ENCODE results near the gene HERC4.
"Not testable (repeated sequence)": the region's sequence is repeated elsewhere in the genome, so short reads cannot be mapped to it uniquely, and the experiment has no call there.

HERC4 gene

DNA sequence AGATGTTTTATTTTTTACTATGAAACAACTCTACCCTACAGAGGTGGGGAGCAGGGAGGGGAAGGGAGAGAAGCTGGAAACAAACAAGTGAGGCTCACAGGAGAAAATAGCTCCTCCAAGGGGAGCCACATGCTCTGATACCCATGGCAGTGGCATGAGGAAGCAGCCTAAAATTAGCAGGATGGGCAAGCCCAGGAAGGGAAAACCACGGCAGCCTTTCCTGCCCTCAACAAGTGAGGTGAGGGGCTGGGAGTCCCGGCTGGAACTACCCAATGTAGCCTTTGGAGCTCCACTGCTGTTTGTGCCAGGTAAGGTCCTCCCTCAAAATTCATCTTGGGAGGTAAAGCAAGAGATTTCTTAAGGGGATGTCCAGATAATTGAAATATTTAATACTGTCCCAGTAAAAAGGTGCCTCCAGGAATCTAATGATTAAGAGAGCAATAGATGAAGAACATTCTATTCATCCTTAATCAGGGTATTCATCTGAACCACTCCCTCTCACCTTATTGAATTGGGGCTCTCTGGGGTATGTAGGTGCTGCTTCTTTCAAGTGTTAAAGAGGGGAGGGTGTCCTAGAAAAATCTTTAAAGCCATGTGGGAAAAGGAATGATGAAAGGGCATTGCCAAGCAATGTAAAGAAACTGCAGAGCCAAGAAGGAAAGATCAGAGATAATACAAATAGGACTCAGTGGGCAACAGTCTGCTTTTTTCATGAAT, 12.8 kb upstream of the HERC4 start:
- DNase-seq (ENCODE audit: low read depth), result no peak

- no peak for DNase-seq (ENCODE audit: low read depth)
Observed at GRCh38 chr10:68086910-68087684, 12.0 kb upstream of the HERC4 start.

DNA sequence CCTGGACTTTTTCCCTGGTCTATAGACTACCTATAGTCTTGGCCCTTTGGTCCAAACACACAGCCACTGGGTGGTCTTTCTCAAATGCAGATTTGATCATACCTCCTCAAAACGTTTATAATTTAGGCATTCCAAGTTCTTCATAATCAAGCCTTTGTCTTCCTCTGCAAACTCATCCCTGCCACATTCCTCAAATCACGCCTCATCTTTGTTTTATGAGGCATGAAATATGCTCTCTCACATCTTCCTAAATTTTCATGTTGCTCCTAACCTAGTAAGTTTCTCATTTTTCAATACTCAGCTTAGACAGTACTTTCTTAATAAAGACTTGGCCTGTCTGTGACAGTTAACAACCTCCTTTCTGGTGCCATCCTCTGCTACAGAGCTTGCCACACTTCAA, 10.9 kb upstream of the HERC4 start:
- no peak for DNase-seq (ENCODE audit: low read depth)

GRCh38 chr10:68084469-68084868, 9.4 kb upstream of the HERC4 start:
- no peak for DNase-seq (ENCODE audit: low read depth)

GRCh38 chr10:68083953-68084352, 8.9 kb upstream of the HERC4 start:
- DNase-seq (ENCODE audit: low read depth), result no peak

DNA sequence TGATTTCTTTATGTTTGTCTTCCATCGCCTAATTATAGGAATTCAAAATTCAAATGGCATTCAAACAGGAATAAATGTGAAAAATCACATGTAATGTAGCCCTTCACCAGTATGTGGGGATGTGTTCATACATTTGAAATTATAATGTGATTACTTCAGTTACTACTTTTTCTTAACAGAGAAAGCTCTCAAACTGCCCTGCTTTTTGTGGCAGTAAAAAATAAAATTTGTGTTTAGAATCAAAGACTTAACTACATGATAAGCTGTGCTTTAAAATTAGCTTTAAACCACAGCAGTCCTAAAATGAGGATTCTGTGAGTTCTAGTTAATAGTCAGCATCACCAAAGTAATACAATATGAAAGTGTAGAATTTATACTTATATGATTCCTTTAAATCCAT, 7.8 kb upstream of the HERC4 start:
- no peak for DNase-seq (ENCODE audit: low read depth)

- DNase-seq (ENCODE audit: low read depth), result no peak
Observed at GRCh38 chr10:68081916-68082315, 6.8 kb upstream of the HERC4 start.

GRCh38 chr10:68080853-68081431, 5.9 kb upstream of the HERC4 start:
- no peak for DNase-seq (ENCODE audit: low read depth)

GRCh38 chr10:68079434-68079833, 4.4 kb upstream of the HERC4 start:
- DNase-seq (ENCODE audit: low read depth), result no peak

- no peak for DNase-seq (ENCODE audit: low read depth)
Observed at GRCh38 chr10:68077026-68077425, 1.9 kb upstream of the HERC4 start.

DNA sequence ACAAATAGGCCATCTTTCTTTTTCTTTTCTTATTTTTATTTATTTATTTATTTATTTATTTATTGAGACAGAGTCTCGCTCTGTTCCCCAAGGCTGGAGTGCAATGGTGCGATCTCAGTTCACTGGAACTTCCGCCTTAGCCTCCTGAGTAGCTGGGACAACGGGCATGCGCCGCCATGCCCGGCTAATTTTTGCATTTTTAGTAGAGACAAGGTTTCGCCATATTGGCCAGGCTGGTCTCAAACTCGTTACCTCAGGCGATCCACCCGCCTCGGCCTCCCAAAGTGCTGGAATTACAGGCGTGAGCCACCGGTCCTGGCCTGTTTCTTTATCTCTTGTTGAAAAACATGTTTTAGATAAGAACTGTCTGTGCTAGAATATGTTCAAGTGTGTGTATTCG, 998 bp upstream of the HERC4 start:
- not testable (repeated sequence) for DNase-seq (ENCODE audit: low read depth)

- DNase-seq (ENCODE audit: low read depth), result no peak
Observed at GRCh38 chr10:68075550-68076004, 494 bp upstream of the HERC4 start.

DNA sequence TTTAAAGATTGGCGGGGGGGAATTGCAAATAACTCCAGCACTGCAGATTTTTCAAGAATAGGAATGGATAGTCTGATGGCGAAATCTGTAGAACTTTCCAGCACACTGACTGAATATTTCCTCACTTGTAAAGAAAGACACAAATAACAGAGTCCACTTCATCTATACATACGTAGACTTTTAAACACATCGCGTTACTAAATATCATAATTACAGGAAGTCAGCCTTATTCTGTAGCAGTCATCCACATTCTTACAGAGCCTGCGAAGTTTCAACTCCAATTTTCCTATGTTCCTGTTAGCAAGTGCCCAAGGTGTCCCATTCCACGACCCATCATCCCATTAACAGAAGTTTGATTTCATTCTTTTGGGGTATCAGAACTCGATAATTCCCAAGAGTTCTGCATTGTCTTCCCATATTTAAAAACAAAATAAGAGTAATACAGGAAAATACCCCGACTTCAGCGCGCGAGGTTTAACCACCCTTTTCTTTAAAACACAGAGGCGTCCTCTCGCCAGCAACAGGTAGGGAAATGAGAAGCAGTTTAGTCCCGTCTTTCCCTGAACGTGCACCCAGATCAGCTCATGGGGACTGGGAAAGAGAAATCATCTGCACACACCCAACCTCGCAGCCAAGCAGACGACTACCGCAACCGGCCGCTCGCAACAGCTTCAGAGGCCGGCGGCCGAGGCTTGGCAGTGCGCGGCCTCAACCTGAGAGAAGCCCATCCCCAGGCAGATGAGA, 880 bp downstream of the HERC4 start:
- no peak for DNase-seq (ENCODE audit: low read depth)

- DNase-seq (ENCODE audit: low read depth), result no peak
Observed at GRCh38 chr10:68073631-68074030, 1.5 kb downstream of the HERC4 start.

- DNase-seq (ENCODE audit: low read depth), result no peak
Observed at GRCh38 chr10:68067508-68067907, 7.6 kb downstream of the HERC4 start.

DNA sequence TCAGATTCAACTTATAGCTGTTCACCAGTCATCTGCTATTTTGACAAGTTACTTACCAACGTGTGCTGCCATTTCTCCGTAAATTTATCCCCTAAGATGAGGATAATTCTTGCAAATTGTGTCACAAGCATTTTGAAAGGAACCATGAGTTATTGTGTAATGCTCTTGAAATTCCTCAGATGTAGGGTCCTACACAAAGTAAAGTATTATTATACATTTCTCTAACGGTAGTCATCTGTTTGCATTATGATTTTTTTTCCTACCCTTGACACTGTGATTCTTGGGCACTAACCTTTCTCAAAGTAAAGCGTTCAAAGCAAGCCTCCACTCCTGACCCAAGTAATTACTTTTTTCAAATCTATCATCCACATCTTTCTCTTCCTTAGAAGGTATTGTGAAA, 8.1 kb downstream of the HERC4 start:
- no peak for DNase-seq (ENCODE audit: low read depth)

GRCh38 chr10:68053553-68053952, 21.5 kb downstream of the HERC4 start:
- no peak for DNase-seq (ENCODE audit: low read depth)

GRCh38 chr10:68052463-68052862, 22.6 kb downstream of the HERC4 start:
- no peak for DNase-seq (ENCODE audit: low read depth)

GRCh38 chr10:68049289-68050078, 25.6 kb downstream of the HERC4 start:
- DNase-seq (ENCODE audit: low read depth), result no peak

DNA sequence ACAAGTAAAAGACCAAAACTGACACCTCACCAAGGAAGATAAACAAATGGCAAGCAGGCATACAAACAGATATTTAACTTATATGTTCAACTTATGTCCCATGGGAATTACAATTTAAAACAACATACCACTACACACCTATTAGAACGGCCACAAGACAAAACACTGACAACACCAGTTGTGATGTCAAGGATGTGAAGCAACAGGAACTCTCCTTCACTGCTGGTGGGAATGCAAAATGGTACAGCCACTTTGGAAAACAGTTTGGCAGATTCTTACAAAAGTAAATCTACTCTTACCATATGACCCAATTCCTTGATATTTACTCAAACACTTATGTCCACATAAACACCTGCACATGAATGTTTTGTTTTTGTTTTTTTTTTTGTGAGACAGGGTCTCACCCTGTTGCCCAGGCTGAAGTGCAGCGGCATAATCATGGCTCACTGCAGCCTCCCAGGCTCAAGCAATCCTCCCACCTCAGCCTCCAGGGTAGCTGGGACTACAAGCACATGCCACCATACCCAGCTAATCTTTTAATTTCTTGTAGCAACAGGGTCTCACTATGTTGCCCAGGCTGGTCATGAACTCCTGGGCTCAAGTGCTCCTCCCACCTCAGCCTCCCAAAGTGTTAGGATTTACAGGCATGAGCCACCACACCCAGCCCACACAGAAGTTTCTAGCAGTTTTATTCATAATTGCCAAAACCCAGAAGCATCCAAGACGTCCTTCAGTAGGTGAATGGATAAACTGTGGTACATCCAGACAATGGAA, 27.3 kb downstream of the HERC4 start:
- no peak for DNase-seq (ENCODE audit: low read depth)

GRCh38 chr10:68047122-68047521, 28.0 kb downstream of the HERC4 start:
- DNase-seq (ENCODE audit: low read depth), result no peak

Data from stimulated activated CD8-positive, alpha-beta memory T cell treated with anti-CD3 and anti-CD28 coated beads, Interleukin-4, amount 100 ng/mL, for 24 hours (primary cell).